Endothelial cell (in vitro differentiated cells): ENCODE data around the gene MAK. TPM values are rescaled to one million over a fixed set of nuclear protein-coding genes. Genes with fewer than 3 reads are reported as not detected.

Source experiments
- DNase-seq: peaks from one replicate; pipeline ENCODE4 v3.0.0; 2021; ENCODE audit warnings: low spot score
- H3K27ac Mint-ChIP-seq: one replicate; pipeline ENCODE4 v1.8.0; 2021; ENCODE audit warnings: mixed read lengths, inconsistent platforms; ENCODE audit not compliant: unreplicated experiment
- H3K27me3 Mint-ChIP-seq: one replicate; pipeline ENCODE4 v1.8.0; 2021; ENCODE audit warnings: mild to moderate bottlenecking, moderate library complexity, mixed read lengths, inconsistent platforms; ENCODE audit not compliant: unreplicated experiment
- H3K36me3 Mint-ChIP-seq: one replicate; pipeline ENCODE4 v1.8.0; 2021; ENCODE audit warnings: mild to moderate bottlenecking, low read depth, mixed read lengths, inconsistent platforms; ENCODE audit not compliant: unreplicated experiment
- H3K4me1 Mint-ChIP-seq: one replicate; pipeline ENCODE4 v1.8.0; 2021; ENCODE audit warnings: mild to moderate bottlenecking, mixed read lengths, inconsistent platforms; ENCODE audit not compliant: unreplicated experiment
- H3K4me3 Mint-ChIP-seq: one replicate; pipeline ENCODE4 v1.8.0; 2021; ENCODE audit warnings: mild to moderate bottlenecking, mixed read lengths, inconsistent platforms; ENCODE audit not compliant: unreplicated experiment
- H3K9me3 Mint-ChIP-seq: one replicate; pipeline ENCODE4 v1.8.0; 2021; ENCODE audit warnings: mixed read lengths, inconsistent platforms; ENCODE audit not compliant: unreplicated experiment
- total RNA-seq: library from RNA; stranded (reverse); fragmentation: NEBNext Ultra II Directional; extraction: Animal tissue kit (Norgen Biotek cat#: 25700); gene quantifications from one replicate; pipeline ENCODE4 v1.2.1, GENCODE V29; 2021; ENCODE audit not compliant: unreplicated experiment
- TF ChIP-seq, protein P1 (sequence below): fragments of 200-600 bp; sonication (generic); IDR thresholded peaks from one replicate; pipeline ENCODE4 v1.5.0; 2021; ENCODE audit warnings: antibody characterized with exemption; ENCODE audit not compliant: unreplicated experiment

The MAK gene
- total RNA-seq, 1 donor from 2014 or later, result not detected

DNA sequence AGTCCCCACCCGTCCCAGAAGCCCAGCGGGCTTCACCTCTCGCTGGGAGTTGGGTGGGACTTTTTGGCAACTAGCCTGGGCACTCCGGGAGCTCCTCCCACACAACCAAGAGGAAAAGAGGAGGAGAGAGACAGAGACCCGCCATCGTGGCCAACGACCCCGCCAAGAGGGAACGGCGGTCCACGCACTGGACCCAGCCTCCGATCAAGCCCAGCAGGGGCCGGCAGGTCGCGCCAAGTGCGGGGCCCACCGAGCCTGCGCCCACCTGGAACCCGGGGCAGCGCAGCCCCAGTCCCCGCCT is 118.4 kb downstream of the MAK start:
- Mint-ChIP-seq H3K9me3 (no peaks in the 10 kb centered on the region), H3K4me1 (peaks cover 21% of the 10 kb centered on the region), H3K27ac (no peak overlapping the region), H3K36me3 (peaks cover 4% of the 10 kb centered on the region), H3K4me3 (no peak overlapping the region), H3K27me3 (peaks cover 7% of the 10 kb centered on the region)
- TF ChIP-seq, protein P1, sequence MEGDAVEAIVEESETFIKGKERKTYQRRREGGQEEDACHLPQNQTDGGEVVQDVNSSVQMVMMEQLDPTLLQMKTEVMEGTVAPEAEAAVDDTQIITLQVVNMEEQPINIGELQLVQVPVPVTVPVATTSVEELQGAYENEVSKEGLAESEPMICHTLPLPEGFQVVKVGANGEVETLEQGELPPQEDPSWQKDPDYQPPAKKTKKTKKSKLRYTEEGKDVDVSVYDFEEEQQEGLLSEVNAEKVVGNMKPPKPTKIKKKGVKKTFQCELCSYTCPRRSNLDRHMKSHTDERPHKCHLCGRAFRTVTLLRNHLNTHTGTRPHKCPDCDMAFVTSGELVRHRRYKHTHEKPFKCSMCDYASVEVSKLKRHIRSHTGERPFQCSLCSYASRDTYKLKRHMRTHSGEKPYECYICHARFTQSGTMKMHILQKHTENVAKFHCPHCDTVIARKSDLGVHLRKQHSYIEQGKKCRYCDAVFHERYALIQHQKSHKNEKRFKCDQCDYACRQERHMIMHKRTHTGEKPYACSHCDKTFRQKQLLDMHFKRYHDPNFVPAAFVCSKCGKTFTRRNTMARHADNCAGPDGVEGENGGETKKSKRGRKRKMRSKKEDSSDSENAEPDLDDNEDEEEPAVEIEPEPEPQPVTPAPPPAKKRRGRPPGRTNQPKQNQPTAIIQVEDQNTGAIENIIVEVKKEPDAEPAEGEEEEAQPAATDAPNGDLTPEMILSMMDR, result no peak
- DNase-seq, result no peak

GRCh38 chr6:10719296-10719963 is 118.9 kb downstream of the MAK start:
- Mint-ChIP-seq H3K4me1 (peaks cover 19% of the 10 kb centered on the region), H3K4me3 (no peak overlapping the region), H3K9me3 (no peaks in the 10 kb centered on the region), H3K27me3 (peaks cover 7% of the 10 kb centered on the region), H3K27ac (no peak overlapping the region), H3K36me3 (peaks cover 4% of the 10 kb centered on the region)
- TF ChIP-seq, protein P1, result no peak
- no peak for DNase-seq

DNA sequence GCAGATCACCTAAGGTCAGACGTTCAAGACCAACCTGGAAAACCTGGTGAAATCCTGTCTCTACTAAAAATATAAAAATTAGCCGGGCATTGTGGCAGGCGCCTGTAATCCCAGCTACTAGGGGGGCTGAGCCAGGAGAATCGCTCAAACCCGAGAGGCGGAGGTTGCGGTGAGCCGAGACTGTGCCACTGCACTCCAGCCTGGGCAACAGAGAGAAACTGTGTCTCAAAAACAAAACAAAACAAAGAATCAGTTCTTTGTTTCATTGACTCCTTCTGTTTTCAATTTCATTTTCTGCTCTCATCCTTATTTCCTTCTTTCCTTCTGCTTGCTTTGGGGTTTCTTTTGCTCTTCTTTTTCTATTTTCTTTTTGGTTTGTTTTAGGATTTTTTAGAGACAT is 124.4 kb downstream of the MAK start:
- no peaks in the 10 kb centered on the region for H3K9me3 Mint-ChIP-seq
- DNase-seq, result no peak
- no peaks in the 10 kb centered on the region for H3K4me1 Mint-ChIP-seq
- no peak overlapping the region for H3K27ac Mint-ChIP-seq
- H3K4me3 Mint-ChIP-seq, result no peak overlapping the region
- H3K27me3 Mint-ChIP-seq, result no peaks in the 10 kb centered on the region
- TF ChIP-seq, protein P1, result no peak
- no peaks in the 10 kb centered on the region for H3K36me3 Mint-ChIP-seq

Other genes with a start within 250 kb of the MAK start
- gene C6orf52, start 143.9 kb downstream of the MAK start, total RNA-seq, result 1.6 TPM
- 12.8 TPM for gene PAK1IP1, start 143.6 kb downstream of the MAK start, total RNA-seq
- gene TMEM14C, start 115.5 kb downstream of the MAK start, total RNA-seq, result 96.7 TPM
- 52.6 TPM for gene TMEM14B, start 90.7 kb downstream of the MAK start, total RNA-seq
- gene GCM2, start 43.5 kb upstream of the MAK start, total RNA-seq, result not detected
- 8.1 TPM for gene SYCP2L, start 48.5 kb upstream of the MAK start, total RNA-seq
- 0.31 TPM for gene ELOVL2, start 205.8 kb upstream of the MAK start, total RNA-seq